Muscle of leg (tissue), 11 donors: ENCODE results near the gene MED27. TPM values are rescaled to one million over a fixed set of nuclear protein-coding genes. Genes with fewer than 3 reads are reported as not detected.
A peak's percentile ranks its signal among the peaks of the same experiment; 100 is the strongest.

Source experiments
- DNase-seq: peaks from one replicate; pipeline ENCODE4 v3.0.0; 2013
- H3K27ac ChIP-seq: one replicate; pipeline ENCODE4 v1.5.1; 2013; ENCODE audit warnings: mild to moderate bottlenecking, low read length, control low read depth
- H3K27me3 ChIP-seq: one replicate; pipeline ENCODE4 v1.6.1; 2013; ENCODE audit warnings: low read length; ENCODE audit not compliant: control insufficient read depth, insufficient read depth
- H3K36me3 ChIP-seq: one replicate; pipeline ENCODE4 v1.6.1; 2013; ENCODE audit warnings: low read length; ENCODE audit not compliant: control insufficient read depth, insufficient read depth
- H3K4me1 ChIP-seq: one replicate; pipeline ENCODE4 v1.6.1; 2013; ENCODE audit warnings: low read length; ENCODE audit not compliant: control insufficient read depth, insufficient read depth
- H3K4me3 ChIP-seq: one replicate; pipeline ENCODE4 v1.5.1; 2013; ENCODE audit warnings: low read length, control low read depth
- H3K9me3 ChIP-seq: replicated peaks from 2 replicates; pipeline ENCODE4 v1.6.1; 2013; ENCODE audit warnings: low read depth, low read length; ENCODE audit not compliant: control insufficient read depth
- WGBS: methylation state at CpG from one replicate; pipeline ENCODE4 v1.1.5; 2013; ENCODE audit warnings: missing lambda C conversion rate; ENCODE audit not compliant: insufficient coverage; 5-methylcytosine and 5-hydroxymethylcytosine counted together
- polyA plus RNA-seq, 8 donors: library from polyadenylated mRNA; unstranded; fragments of 120-200 nt; gene quantifications; one replicate each; pipeline versions ENCODE4 v1.2.1 to v1.2.3, GENCODE V29; 2013; ENCODE audit warnings: inconsistent platforms in 1 of 8, low replicate concordance in 1 of 8; ENCODE audit not compliant: insufficient read length in 8 of 8, insufficient read depth in 1 of 8
- total RNA-seq: library from RNA; stranded (reverse); fragments of 120-200 nt; gene quantifications from one replicate; pipeline ENCODE4 v1.2.4, GENCODE V29; 2013

Gene MED27
- total and polyA plus RNA-seq, 9 donors, result 11.9 to 17.2 (median 15.0) TPM

DNA sequence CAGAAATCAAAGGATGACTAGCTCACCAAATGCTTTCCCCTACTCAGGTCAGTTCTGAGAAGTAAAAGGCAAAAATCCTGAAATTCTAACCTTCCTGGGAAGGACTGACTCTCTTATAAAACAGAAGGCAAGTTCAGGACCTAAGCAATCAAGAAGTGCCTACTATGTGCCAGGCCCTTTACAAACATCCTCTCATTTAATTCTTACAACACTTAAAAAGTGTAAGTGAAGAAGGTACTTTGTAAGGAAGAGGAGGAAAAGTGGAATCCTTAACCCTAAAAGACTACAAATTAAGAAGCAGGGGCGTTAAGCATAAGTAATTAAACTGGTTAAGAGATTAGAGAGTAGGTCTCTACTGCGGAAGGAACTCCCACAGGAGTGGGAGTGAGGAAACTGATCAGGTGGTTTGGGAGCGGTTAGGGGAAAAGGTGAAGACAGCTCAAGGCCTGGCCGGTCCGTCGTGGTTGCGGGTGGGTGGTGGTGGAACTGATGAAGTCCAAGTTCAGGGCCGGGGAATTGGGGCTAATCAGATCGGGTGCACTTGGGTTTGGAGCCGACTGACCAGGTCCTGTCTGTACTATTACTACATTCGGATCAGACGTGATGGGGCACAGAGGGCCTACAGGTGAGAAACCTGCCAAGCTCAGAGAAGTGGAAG lies 839 bp downstream of the MED27 start:
- Histone ChIP-seq H3K27me3 (no peaks in the 10 kb centered on the region), H3K4me1 (peaks cover 12% of the 10 kb centered on the region), H3K27ac (no peak overlapping the region), H3K9me3 (no peaks in the 10 kb centered on the region), H3K4me3 (peak overlapping the region; percentile 92), H3K36me3 (peaks cover 19% of the 10 kb centered on the region)
- DNase-seq, result no peak
- 8% methylated on average over 12 of the region's 12 CpGs for WGBS

DNA sequence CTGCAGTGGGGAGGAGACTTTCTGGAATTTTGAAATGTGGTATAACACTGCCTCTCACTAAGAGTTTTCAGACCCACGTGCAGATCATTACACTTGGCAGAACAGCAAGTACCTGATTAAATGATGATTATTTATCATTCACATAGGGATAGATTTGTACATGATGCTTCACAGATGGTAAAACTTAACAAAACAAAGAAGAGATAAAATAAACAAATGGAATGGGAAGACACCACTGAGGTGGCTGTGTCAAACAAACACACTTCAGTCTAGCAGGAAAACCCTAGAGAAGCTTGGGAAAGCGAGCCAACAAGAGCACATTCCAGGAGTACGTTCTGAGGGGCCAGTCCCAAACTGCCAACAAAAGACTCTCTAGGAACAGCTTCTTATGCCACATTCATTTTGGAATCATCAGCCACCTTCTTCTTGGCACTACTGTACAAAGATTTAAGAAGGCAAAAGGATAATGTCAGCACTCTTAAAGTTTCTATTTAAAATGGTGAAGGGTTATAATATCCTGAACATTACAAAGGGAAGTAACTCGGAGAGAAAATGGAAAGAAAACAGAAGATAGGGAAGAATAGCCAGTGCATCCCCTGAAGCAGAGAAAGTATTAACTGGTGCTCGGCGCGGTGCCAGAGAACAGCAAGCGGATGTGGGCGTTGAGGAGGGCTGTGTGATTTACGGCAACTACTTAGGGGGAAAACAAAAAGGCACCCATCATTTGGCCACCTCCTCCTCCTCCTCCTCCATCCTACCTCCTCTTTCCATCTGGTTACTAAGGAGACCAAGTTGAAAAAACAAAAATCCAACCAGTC lies 1.6 kb downstream of the MED27 start:
- Histone ChIP-seq H3K4me3 (peak overlapping the region; percentile 5), H3K9me3 (no peaks in the 10 kb centered on the region), H3K27ac (no peak overlapping the region), H3K4me1 (peaks cover 12% of the 10 kb centered on the region), H3K27me3 (no peaks in the 10 kb centered on the region), H3K36me3 (peaks cover 22% of the 10 kb centered on the region)
- 40% methylated on average over 1 of the region's 10 CpGs for WGBS
- DNase-seq, result peak; percentile 32

DNA sequence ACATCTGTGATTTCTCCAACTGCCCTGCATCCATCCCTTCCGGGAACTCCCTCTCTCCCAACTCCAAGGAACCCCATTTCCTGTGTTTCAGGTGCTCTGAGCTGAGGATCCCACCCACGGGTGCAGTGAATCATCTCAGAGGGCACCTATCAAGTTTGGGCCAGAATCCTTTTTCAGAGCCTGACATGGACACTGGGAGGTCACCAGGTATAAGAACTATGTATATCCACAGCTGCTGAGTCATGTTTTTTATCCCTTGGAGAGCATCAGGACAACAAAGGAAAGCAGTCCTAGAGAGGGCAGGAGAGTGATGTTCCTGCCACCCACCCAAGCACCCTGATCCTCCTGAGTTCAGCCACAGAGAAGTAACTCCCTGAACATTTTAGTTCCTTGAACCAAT lies 3.8 kb downstream of the MED27 start:
- WGBS, result 86% methylated on average over 2 of the region's 2 CpGs

DNA sequence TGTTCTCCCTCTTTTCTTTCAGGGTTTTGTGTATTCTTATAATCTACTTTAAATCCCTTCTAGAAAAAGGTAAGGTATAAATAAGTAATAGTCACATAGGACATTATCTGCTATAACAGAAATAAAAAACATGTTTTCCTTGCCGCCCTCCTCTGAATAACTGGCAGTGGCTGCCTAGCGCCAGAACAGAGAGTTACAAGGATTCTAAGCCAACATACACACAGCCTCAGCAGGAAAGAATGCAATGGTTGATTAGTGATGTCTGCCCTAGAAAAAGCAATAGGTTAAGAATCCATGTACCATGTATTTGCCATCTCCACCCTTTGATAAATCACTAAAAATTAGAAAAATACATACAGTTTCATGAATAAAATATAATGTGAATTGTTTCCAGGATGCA lies 4.9 kb downstream of the MED27 start:
- WGBS, result no CpG with 5 or more reads among the region's 2 CpGs
- peaks cover 12% of the 10 kb centered on the region for H3K4me1 ChIP-seq
- no peak for DNase-seq
- no peaks in the 10 kb centered on the region for H3K27me3 ChIP-seq
- no peaks in the 10 kb centered on the region for H3K9me3 ChIP-seq
- H3K36me3 ChIP-seq, result peaks cover 27% of the 10 kb centered on the region
- no peak overlapping the region for H3K27ac ChIP-seq
- H3K4me3 ChIP-seq, result no peak overlapping the region

More for the DNA sequence above, 3.8 kb downstream of the MED27 start:
- Histone ChIP-seq H3K9me3 (no peaks in the 10 kb centered on the region), H3K27me3 (no peaks in the 10 kb centered on the region), H3K4me1 (peaks cover 12% of the 10 kb centered on the region), H3K36me3 (peaks cover 27% of the 10 kb centered on the region), H3K27ac (no peak overlapping the region), H3K4me3 (no peak overlapping the region)
- no peak for DNase-seq

DNA sequence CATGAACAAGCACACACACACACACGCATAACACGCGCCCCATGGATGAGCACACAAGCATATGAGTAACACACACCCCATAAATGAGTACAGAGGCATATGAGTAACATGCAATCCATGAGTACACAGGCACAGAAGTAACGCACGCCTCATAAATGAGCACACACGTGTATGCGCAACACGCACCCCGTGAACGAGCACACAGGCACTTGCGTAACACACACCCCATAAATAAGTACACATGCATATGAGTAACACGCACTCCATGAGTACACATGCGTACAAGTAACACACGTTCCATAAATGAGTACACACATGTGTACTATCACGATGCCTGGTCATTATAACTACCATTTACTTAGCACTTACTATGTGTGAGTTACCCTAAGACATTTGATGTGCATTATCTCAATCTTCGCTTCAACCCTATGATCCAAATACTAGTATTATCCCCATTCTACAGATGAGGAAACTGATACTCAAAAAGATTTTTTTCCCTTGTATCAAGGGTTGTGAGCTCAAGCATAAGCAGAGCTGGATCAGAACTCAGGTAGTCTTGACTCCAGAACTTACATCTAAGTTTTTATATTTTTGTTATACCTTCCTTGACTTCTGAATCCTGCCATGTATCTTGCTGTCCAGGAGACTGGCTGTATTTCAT lies 7.7 kb downstream of the MED27 start:
- no peak for DNase-seq
- H3K4me3 ChIP-seq, result no peak overlapping the region
- peaks cover 32% of the 10 kb centered on the region for H3K36me3 ChIP-seq
- H3K27me3 ChIP-seq, result no peaks in the 10 kb centered on the region
- no peaks in the 10 kb centered on the region for H3K4me1 ChIP-seq
- no peaks in the 10 kb centered on the region for H3K9me3 ChIP-seq
- H3K27ac ChIP-seq, result no peak overlapping the region
- 95% methylated on average over 11 of the region's 16 CpGs for WGBS

DNA sequence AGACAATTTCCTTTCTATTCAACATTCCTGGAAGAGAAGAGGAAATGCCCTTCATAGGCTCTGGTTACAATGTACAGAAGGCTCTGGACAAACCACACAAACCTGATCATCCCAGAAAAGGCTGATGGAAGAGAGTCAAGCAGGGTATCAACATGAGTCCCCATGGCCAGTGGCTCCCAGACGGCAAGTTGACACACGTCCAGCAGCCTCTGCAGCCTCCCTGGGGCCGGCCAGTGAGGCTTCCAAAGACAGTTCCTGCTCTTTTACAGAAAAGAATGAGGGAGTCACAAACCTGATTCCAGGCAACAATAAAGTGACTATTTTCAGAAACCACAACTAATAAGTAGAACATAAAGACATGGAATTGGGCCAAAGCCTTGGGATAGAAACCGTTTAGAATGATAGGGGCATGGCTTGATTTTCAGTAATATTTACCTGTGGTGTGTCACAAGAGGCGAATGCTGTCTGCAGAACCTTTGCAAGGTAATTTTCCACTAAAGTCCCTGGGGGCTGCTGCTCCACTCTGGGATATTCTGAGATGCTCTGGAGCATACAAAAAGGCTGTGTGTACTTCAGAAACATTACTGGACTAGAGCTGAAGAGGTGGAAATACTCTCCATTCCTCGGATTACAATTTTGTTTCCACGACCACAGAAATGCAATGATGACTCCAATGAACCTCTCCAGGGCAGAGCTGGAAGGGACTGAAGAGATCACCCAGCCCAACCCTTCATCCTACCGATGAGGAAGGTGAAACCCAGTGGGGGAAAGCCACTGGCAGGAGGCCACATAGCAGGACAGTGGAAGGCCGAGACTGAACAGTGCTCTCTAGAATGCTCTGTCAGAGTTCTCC lies 10.4 kb downstream of the MED27 start:
- DNase-seq, result no peak
- H3K27me3 ChIP-seq, result no peaks in the 10 kb centered on the region
- H3K4me1 ChIP-seq, result peaks cover 9% of the 10 kb centered on the region
- 69% methylated on average over 5 of the region's 9 CpGs for WGBS
- H3K9me3 ChIP-seq, result no peaks in the 10 kb centered on the region
- no peak overlapping the region for H3K4me3 ChIP-seq
- H3K36me3 ChIP-seq, result peaks cover 13% of the 10 kb centered on the region
- no peak overlapping the region for H3K27ac ChIP-seq

DNA sequence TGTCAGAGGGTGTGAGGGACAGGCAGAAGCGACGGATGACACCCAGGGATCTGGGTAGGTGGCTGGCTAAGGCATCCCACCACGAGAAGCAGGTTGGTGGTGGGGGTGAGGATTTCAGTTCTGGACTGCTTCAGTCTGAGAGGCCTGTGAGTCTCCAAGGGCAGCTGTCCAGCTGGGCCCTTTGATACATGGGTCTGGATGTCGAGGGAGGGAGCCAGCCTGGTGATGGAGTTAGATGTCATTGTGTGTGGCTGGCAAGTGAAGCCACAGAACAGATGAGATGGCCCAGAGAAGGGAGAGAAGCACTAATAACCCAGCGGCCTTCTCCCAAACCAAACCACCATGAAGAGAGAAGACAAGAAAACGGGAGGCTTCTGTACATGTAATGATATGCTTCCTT lies 11.1 kb downstream of the MED27 start:
- peaks cover 13% of the 10 kb centered on the region for H3K36me3 ChIP-seq
- H3K9me3 ChIP-seq, result no peaks in the 10 kb centered on the region
- no peak overlapping the region for H3K27ac ChIP-seq
- no peaks in the 10 kb centered on the region for H3K27me3 ChIP-seq
- H3K4me3 ChIP-seq, result no peak overlapping the region
- H3K4me1 ChIP-seq, result peaks cover 10% of the 10 kb centered on the region
- WGBS, result 89% methylated on average over 3 of the region's 6 CpGs
- no peak for DNase-seq

DNA sequence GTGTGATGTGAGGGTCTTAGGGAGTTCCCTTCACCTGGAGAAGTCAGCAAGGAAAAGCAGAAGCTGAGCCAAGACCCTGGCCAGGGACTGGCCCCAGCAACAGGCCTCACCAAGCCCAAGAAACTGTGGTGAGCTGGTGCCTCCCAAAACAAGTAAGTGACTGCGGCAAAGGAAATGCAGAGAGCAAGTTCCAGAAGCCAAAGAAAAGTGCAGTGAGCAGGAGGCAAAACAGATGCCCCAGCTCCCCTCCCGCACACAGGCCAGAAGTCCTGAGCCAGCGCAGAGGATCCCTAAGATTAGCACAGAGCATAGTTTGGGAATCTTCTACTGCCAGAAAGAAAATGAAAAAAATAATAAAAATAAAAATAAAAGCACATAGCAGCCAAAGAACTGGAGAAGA lies 13.2 kb downstream of the MED27 start:
- DNase-seq, result no peak
- no peak overlapping the region for H3K27ac ChIP-seq
- no peaks in the 10 kb centered on the region for H3K9me3 ChIP-seq
- no peak overlapping the region for H3K4me3 ChIP-seq
- H3K27me3 ChIP-seq, result no peaks in the 10 kb centered on the region
- 88% methylated on average over 1 of the region's 3 CpGs for WGBS
- peaks cover 5% of the 10 kb centered on the region for H3K36me3 ChIP-seq
- peaks cover 17% of the 10 kb centered on the region for H3K4me1 ChIP-seq

DNA sequence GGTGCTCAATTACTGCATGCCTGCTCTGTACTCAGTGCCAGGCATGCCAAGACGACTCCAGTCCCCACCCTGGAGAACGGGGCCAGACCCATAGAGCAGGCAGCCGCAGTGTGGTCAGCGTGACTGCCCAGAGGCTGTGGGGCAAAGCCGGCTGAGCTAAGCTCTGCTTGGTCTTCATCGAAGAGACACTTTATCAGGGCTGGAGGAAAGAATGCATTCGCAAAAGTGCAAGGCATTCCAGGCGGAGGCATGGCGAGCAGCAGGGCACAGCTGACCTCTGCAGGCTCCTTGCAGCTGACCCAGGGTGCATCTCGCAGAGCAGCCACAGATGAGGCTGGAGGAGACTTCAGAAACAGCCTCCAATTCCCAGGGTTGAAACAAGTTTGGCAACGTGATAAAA lies 13.6 kb downstream of the MED27 start:
- Histone ChIP-seq H3K4me1 (peaks cover 19% of the 10 kb centered on the region), H3K4me3 (no peak overlapping the region), H3K9me3 (no peaks in the 10 kb centered on the region), H3K27ac (no peak overlapping the region), H3K27me3 (no peaks in the 10 kb centered on the region), H3K36me3 (peaks cover 5% of the 10 kb centered on the region)
- WGBS, result 78% methylated on average over 11 of the region's 11 CpGs
- no peak for DNase-seq
